Natural killer cell (primary cell): ENCODE data around the gene PTCRA. TPM values are rescaled to one million over a fixed set of nuclear protein-coding genes. Genes with fewer than 3 reads are reported as not detected.
"Not testable (repeated sequence)": the region's sequence is repeated elsewhere in the genome, so short reads cannot be mapped to it uniquely, and the experiment has no call there.

Source experiments
- ATAC-seq, 3 donors: fragments of 150-1000 bp in 2 of 3; fragments of 200-7000 bp in 1 of 3; cut with Tn5 transposase; 1 replicate in 1 of 3; 2 replicates in 2 of 3; pipeline ENCODE4 v1.10.0; 2021; ENCODE audit warnings: mild to moderate bottlenecking in 2 of 3, moderate library complexity in 2 of 3
- DNase-seq, 2 donors: peaks; one replicate each; pipeline versions ENCODE4 v3.0.0 to v3.0.0-alpha.2; 2013 to 2021; ENCODE audit warnings: mixed read lengths in 1 of 2
- H3K27ac ChIP-seq: one replicate; pipeline ENCODE4 v1.5.1; 2013; ENCODE audit warnings: mild to moderate bottlenecking, low read length
- H3K27me3 ChIP-seq: one replicate; pipeline ENCODE4 v1.6.1; 2013; ENCODE audit warnings: low read length; ENCODE audit not compliant: control insufficient read depth, insufficient read depth
- H3K36me3 ChIP-seq: one replicate; pipeline ENCODE4 v1.6.1; 2013; ENCODE audit warnings: low read length; ENCODE audit not compliant: control insufficient read depth, insufficient read depth
- H3K4me1 ChIP-seq: one replicate; pipeline ENCODE4 v1.6.1; 2013; ENCODE audit warnings: low read length; ENCODE audit not compliant: control insufficient read depth, insufficient read depth
- H3K4me3 ChIP-seq: one replicate; pipeline ENCODE4 v1.5.1; 2013; ENCODE audit warnings: low read length
- H3K9me3 ChIP-seq: one replicate; pipeline ENCODE4 v1.6.1; 2013; ENCODE audit warnings: low read length; ENCODE audit not compliant: control insufficient read depth, insufficient read depth
- H3K27ac Mint-ChIP-seq, 2 donors: one replicate each; pipeline ENCODE4 v1.8.0; 2022; ENCODE audit warnings: mild to moderate bottlenecking in 2 of 2, mixed read lengths in 2 of 2, moderate library complexity in 1 of 2
- H3K27me3 Mint-ChIP-seq, 2 donors: one replicate each; pipeline ENCODE4 v1.8.0; 2022; ENCODE audit warnings: low read depth in 2 of 2, mixed read lengths in 2 of 2
- H3K36me3 Mint-ChIP-seq: one replicate; pipeline ENCODE4 v1.8.0; 2022; ENCODE audit warnings: mixed read lengths
- H3K4me1 Mint-ChIP-seq, 2 donors: one replicate each; pipeline ENCODE4 v1.8.0; 2022; ENCODE audit warnings: mixed read lengths in 2 of 2
- H3K4me3 Mint-ChIP-seq: one replicate; pipeline ENCODE4 v1.8.0; 2022; ENCODE audit warnings: mild to moderate bottlenecking, moderate library complexity, mixed read lengths
- H3K9me3 Mint-ChIP-seq, 2 donors: one replicate each; pipeline ENCODE4 v1.8.0; 2022; ENCODE audit warnings: mixed read lengths in 2 of 2
- WGBS: methylation state at CpG from one replicate; pipeline ENCODE4 v1.1.7; 2013; ENCODE audit warnings: missing lambda C conversion rate; ENCODE audit not compliant: insufficient coverage; 5-methylcytosine and 5-hydroxymethylcytosine counted together
- intact Hi-C: fragments of 100-400 bp; cut with micrococcal nuclease; formaldehyde crosslinking; loops from one replicate; pipeline ENCODE4 v1.14.2; 2022
- total RNA-seq, 4 donors: library from RNA; stranded (reverse); fragments of 120-200 nt in 1 of 4; gene quantifications; one replicate each; pipeline versions ENCODE4 v1.2.3 to v1.2.4, GENCODE V29; 2013 to 2022
- TF ChIP-seq, protein P1 (sequence below): fragments of 200-600 bp; IDR thresholded peaks from one replicate; pipeline ENCODE4 v1.8.0; 2022; ENCODE audit warnings: antibody characterized with exemption

Gene PTCRA
- total RNA-seq, 3 donors from 2014 or later (not counting 1 experiment from before 2014, with no cell fraction given): 3.7 to 4.7 TPM; not detected in 1

GRCh38 chr6:42942444-42942843 is 26.6 kb downstream of the PTCRA start:
- H3K36me3 ChIP-seq: peaks cover 38% of the 10 kb centered on the region
- TF ChIP-seq, protein P1, sequence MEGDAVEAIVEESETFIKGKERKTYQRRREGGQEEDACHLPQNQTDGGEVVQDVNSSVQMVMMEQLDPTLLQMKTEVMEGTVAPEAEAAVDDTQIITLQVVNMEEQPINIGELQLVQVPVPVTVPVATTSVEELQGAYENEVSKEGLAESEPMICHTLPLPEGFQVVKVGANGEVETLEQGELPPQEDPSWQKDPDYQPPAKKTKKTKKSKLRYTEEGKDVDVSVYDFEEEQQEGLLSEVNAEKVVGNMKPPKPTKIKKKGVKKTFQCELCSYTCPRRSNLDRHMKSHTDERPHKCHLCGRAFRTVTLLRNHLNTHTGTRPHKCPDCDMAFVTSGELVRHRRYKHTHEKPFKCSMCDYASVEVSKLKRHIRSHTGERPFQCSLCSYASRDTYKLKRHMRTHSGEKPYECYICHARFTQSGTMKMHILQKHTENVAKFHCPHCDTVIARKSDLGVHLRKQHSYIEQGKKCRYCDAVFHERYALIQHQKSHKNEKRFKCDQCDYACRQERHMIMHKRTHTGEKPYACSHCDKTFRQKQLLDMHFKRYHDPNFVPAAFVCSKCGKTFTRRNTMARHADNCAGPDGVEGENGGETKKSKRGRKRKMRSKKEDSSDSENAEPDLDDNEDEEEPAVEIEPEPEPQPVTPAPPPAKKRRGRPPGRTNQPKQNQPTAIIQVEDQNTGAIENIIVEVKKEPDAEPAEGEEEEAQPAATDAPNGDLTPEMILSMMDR: no peak

GRCh38 chr6:42947950-42948349 is 32.1 kb downstream of the PTCRA start:
- intact Hi-C loops: no loop called here
- no peaks in the 10 kb centered on the region for H3K9me3 ChIP-seq
- TF ChIP-seq, protein P1: no peak
- no peaks in the 10 kb centered on the region for H3K27me3 ChIP-seq
- no peaks in the 10 kb centered on the region for H3K36me3 Mint-ChIP-seq
- H3K4me1 ChIP-seq: no peaks in the 10 kb centered on the region
- H3K27me3 Mint-ChIP-seq: no peaks in the 10 kb centered on the region
- H3K4me3 Mint-ChIP-seq: no peak overlapping the region
- H3K4me3 ChIP-seq: no peak overlapping the region
- DNase-seq (no peak), ATAC-seq (no peak)
- no peak overlapping the region for H3K27ac ChIP-seq
- H3K27ac Mint-ChIP-seq: no peak overlapping the region
- H3K9me3 Mint-ChIP-seq: no peaks in the 10 kb centered on the region
- H3K4me1 Mint-ChIP-seq: no peaks in the 10 kb centered on the region
- H3K36me3 ChIP-seq: peaks cover 3% of the 10 kb centered on the region

More at GRCh38 chr6:42942444-42942843, 26.6 kb downstream of the PTCRA start:
- H3K4me1 Mint-ChIP-seq: peaks cover 0 to 5% of the 10 kb centered on the region in 2 donors
- H3K36me3 Mint-ChIP-seq: no peaks in the 10 kb centered on the region
- no peak overlapping the region for H3K4me3 ChIP-seq
- ATAC-seq: no peak
- H3K27me3 ChIP-seq: no peaks in the 10 kb centered on the region
- no peaks in the 10 kb centered on the region for H3K4me1 ChIP-seq
- H3K27me3 Mint-ChIP-seq: no peaks in the 10 kb centered on the region
- no peaks in the 10 kb centered on the region for H3K9me3 ChIP-seq
- no peaks in the 10 kb centered on the region for H3K9me3 Mint-ChIP-seq
- H3K4me3 Mint-ChIP-seq: no peak overlapping the region
- H3K27ac ChIP-seq: no peak overlapping the region
- intact Hi-C loops: no loop called here
- DNase-seq: no peak
- H3K27ac Mint-ChIP-seq: peak overlapping the region in 1 of 2 donors; percentile 49
- 87% methylated on average over 6 of the region's 7 CpGs for WGBS

DNA sequence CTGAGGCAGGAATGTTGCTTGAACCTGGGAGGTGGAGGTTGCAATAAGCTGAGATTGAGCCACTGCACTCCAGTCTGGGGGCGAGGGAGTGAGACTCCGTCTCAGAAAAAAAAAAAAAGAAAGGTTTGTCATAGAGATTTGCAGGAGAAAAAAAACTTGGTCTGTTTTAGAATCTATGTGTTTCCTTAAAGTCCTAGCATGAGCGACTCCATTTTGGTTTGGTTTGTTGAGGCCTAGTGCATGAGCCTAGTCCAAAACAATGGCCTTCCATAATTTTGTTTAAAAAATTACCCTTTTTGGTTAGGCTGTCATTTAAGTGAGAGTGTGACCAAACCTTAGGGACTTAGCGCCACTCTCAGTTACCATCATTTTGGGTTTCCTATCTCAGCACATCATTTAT is 36.5 kb downstream of the PTCRA start:
- no peaks in the 10 kb centered on the region for H3K4me1 ChIP-seq
- H3K27ac ChIP-seq: no peak overlapping the region
- TF ChIP-seq, protein P1: no peak
- Mint-ChIP-seq H3K9me3 (no peaks in the 10 kb centered on the region), H3K4me1 (no peaks in the 10 kb centered on the region), H3K4me3 (no peak overlapping the region), H3K27me3 (no peaks in the 10 kb centered on the region), H3K36me3 (no peaks in the 10 kb centered on the region), H3K27ac (no peak overlapping the region)
- H3K27me3 ChIP-seq: no peaks in the 10 kb centered on the region
- intact Hi-C loops: no loop called here
- no peaks in the 10 kb centered on the region for H3K36me3 ChIP-seq
- no peaks in the 10 kb centered on the region for H3K9me3 ChIP-seq
- no peak for DNase-seq
- 93% methylated on average over 4 of the region's 4 CpGs for WGBS
- no peak for ATAC-seq
- H3K4me3 ChIP-seq: no peak overlapping the region

DNA sequence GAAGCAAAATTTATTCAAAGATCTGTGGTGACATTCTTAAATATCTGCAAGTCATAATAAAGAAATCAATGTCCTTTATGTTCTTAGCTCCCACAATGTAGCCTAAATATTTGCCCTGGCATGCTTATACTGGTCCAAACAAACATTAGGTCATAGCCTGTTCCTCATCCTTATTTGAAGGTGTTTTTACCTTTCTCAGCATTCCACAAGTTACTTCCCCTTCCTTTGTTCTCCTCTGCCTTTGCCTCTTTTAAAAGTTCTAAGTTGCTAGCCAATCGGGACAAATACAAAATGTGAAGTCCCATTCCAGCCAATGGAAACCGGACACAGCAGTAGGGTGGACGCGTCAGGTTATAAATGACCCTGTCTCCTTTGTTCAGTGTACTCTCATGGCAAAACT is 38.6 kb downstream of the PTCRA start:
- ATAC-seq, H3K9me3 ChIP-seq, H3K9me3 Mint-ChIP-seq, intact Hi-C loops, DNase-seq, H3K4me1 Mint-ChIP-seq, H3K4me1 ChIP-seq, H3K27me3 Mint-ChIP-seq, H3K36me3 Mint-ChIP-seq, H3K27me3 ChIP-seq, H3K4me3 Mint-ChIP-seq, H3K27ac ChIP-seq, H3K4me3 ChIP-seq, H3K36me3 ChIP-seq, H3K27ac Mint-ChIP-seq: not testable (repeated sequence)
- 97% methylated on average over 4 of the region's 4 CpGs for WGBS
